Progenitor cell of endocrine pancreas (in vitro differentiated cells): Measurements from ENCODE around the gene WIPF2. TPM values are rescaled to one million over a fixed set of nuclear protein-coding genes. Genes with fewer than 3 reads are reported as not detected.
A peak's percentile ranks its signal among the peaks of the same experiment; 100 is the strongest.

Experiments used
- DNase-seq: peaks from one replicate; pipeline ENCODE4 v3.0.0; 2021; ENCODE audit warnings: low spot score; ENCODE audit not compliant: unreplicated experiment
- H3K27ac Mint-ChIP-seq: 2 replicates; pipeline ENCODE4 v1.8.0; 2021; ENCODE audit warnings: mild to moderate bottlenecking, moderate library complexity, mixed read lengths
- H3K27me3 Mint-ChIP-seq: 2 replicates; pipeline ENCODE4 v1.8.0; 2021; ENCODE audit warnings: mixed read lengths
- H3K36me3 Mint-ChIP-seq: 2 replicates; pipeline ENCODE4 v1.8.0; 2022; ENCODE audit warnings: mixed read lengths; ENCODE audit not compliant: insufficient read depth
- H3K4me1 Mint-ChIP-seq: 2 replicates; pipeline ENCODE4 v1.8.0; 2021; ENCODE audit warnings: low read depth, mixed read lengths
- H3K4me3 Mint-ChIP-seq: 2 replicates; pipeline ENCODE4 v1.8.0; 2021; ENCODE audit warnings: low read depth, mild to moderate bottlenecking, moderate library complexity, mixed read lengths
- H3K9me3 Mint-ChIP-seq: 2 replicates; pipeline ENCODE4 v1.8.0; 2021; ENCODE audit warnings: low read depth, mixed read lengths
- CTCF ChIP-seq: fragments of 200-600 bp; sonication (generic); IDR thresholded peaks from one replicate; pipeline ENCODE4 v1.5.0; 2021; ENCODE audit warnings: antibody characterized with exemption, mild to moderate bottlenecking; ENCODE audit not compliant: unreplicated experiment
- total RNA-seq: library from RNA; stranded (reverse); gene quantifications from 2 replicates; pipeline ENCODE4 v1.2.1, GENCODE V29; 2021

Gene WIPF2
- total RNA-seq, 1 donor from 2014 or later: 38.2 TPM

GRCh38 chr17:40307001-40307730 lies 88.1 kb downstream of the WIPF2 start:
- Mint-ChIP-seq H3K36me3 (peaks cover 2% of the 10 kb centered on the region), H3K27me3 (no peaks in the 10 kb centered on the region), H3K9me3 (no peaks in the 10 kb centered on the region), H3K4me3 (no peak overlapping the region), H3K27ac (no peak overlapping the region), H3K4me1 (peaks cover 30% of the 10 kb centered on the region)
- TF ChIP-seq CTCF: no peak
- DNase-seq: no peak

- no peaks in the 10 kb centered on the region for H3K27me3 Mint-ChIP-seq
- no peak overlapping the region for H3K27ac Mint-ChIP-seq
- no peak for DNase-seq
- no peak overlapping the region for H3K4me3 Mint-ChIP-seq
- no peak for TF ChIP-seq CTCF
- H3K9me3 Mint-ChIP-seq: no peaks in the 10 kb centered on the region
- no peaks in the 10 kb centered on the region for H3K36me3 Mint-ChIP-seq
- H3K4me1 Mint-ChIP-seq: peaks cover 33% of the 10 kb centered on the region
Measured at GRCh38 chr17:40307740-40308239, 88.7 kb downstream of the WIPF2 start.

- H3K4me1 Mint-ChIP-seq: peaks cover 40% of the 10 kb centered on the region
- H3K36me3 Mint-ChIP-seq: no peaks in the 10 kb centered on the region
- no peak for DNase-seq
- H3K9me3 Mint-ChIP-seq: no peaks in the 10 kb centered on the region
- H3K27ac Mint-ChIP-seq: peak within 1 kb of the TSS; percentile 89
- H3K4me3 Mint-ChIP-seq: no peak within 1 kb of the TSS
- TF ChIP-seq CTCF: no peak
- H3K27me3 Mint-ChIP-seq: no peaks in the 10 kb centered on the region
Measured at GRCh38 chr17:40309031-40309948, 90.2 kb downstream of the WIPF2 start, which contains the start of gene RARA. TSS of gene RARA (plus strand) at chr17:40309180. CDS start at chr17:40331219, 22,039 bp downstream.

- Mint-ChIP-seq H3K4me1 (peaks cover 46% of the 10 kb centered on the region), H3K36me3 (no peaks in the 10 kb centered on the region), H3K27ac (peak overlapping the region; percentile 80), H3K4me3 (no peak overlapping the region), H3K27me3 (no peaks in the 10 kb centered on the region), H3K9me3 (no peaks in the 10 kb centered on the region)
- DNase-seq: no peak
- TF ChIP-seq CTCF: no peak
Measured at GRCh38 chr17:40309949-40310510, 90.9 kb downstream of the WIPF2 start.

- TF ChIP-seq CTCF: no peak
- Mint-ChIP-seq H3K4me1 (peaks cover 50% of the 10 kb centered on the region), H3K4me3 (peak overlapping the region; percentile 17), H3K27me3 (no peaks in the 10 kb centered on the region), H3K27ac (no peak overlapping the region), H3K9me3 (no peaks in the 10 kb centered on the region), H3K36me3 (no peaks in the 10 kb centered on the region)
- no peak for DNase-seq
Measured at GRCh38 chr17:40310882-40311391, 91.8 kb downstream of the WIPF2 start.
